Stimulated activated CD4-positive, alpha-beta T cell treated with anti-CD3 and anti-CD28 coated beads, Interleukin-2, amount 100 ng/mL, for 48 hours (primary cell): ENCODE measurements around the gene MYH7B.

Experiments used
- DNase-seq, 2 donors: peaks; one replicate each; pipeline ENCODE4 v3.0.0-alpha.2; 2020

Gene MYH7B

DNA sequence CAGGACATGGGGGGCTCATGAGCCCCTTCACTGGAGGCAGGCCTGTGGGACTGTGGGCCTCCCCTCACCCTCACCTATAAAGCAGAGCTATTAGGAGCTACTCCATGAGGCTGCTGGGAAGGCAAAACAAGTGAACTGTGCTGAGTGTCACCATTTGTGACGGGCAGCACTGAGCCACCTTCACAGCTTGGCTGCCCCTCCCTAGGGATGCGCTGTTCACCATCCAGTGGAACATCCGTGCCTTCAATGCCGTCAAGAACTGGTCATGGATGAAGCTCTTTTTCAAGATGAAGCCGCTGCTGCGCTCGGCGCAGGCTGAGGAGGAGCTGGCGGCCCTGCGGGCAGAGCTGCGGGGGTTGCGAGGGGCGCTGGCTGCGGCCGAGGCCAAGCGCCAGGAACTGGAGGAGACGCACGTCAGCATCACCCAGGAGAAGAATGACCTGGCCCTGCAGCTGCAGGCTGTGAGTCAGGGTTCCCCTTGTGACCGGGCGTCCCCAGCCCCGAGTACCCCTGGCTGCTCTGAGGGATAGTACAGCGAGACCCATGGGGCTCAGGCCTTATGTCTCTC is 38.4 kb downstream of the MYH7B start:
- DNase-seq: no peak

DNA sequence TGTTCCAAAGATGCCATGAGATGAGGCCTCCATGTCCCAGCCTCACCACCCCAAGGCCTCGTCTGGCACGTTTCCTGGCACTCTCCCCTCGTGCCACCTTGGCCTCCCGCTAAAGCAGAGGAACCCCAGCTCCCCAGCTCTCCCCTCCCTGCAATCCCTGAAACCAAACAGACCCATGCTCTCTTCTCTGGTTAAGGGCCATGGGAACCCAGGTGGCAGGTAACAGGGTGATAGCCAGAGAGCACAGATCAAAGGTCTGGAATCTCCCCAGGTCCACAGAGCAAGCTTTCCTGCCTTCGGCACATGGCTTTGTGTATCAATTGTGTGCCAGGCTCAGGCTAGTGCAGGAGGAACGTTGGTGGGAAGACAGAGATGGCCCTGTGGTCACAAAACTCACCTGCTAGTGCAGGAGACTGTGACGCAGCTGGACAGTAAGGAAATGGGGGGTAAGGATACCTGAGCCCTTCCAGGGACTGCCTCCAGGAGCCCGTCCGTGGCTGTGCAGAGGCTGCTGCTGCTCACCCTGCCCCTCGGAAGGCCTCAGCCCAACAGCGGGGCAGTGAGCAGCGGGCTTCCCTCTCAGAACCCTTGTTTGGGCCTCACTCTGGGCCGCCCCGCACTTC is 39.0 kb downstream of the MYH7B start:
- DNase-seq: no peak

GRCh38 chr20:34995192-34995591 is 39.5 kb downstream of the MYH7B start:
- no peak for DNase-seq

DNA sequence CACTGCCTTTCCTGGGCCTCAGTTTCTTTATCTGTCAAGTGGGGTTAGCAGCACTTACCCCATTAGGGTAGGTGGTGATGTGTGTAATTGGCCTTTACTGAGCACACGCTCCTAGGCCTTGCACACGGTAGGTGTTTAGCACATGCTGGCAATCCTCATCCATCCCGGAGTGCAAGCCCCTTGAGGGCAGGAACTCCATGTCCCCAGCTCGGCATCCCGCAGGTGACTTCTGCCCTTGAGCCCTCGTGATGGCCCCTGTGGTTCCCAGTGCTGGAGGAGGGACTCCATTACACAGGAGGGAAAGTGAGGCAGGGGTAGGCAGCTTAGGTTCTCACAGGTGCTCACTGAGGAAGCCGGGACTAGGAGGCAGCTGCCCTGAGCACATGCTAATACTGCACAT is 40.0 kb downstream of the MYH7B start:
- DNase-seq: no peak

- no peak for DNase-seq
Observed at GRCh38 chr20:34996243-34997028, 40.8 kb downstream of the MYH7B start.

- no peak for DNase-seq
Observed at GRCh38 chr20:34997131-34997561, 41.5 kb downstream of the MYH7B start.

GRCh38 chr20:34997774-34998173 is 42.1 kb downstream of the MYH7B start:
- no peak for DNase-seq

- DNase-seq: no peak
Observed at GRCh38 chr20:34998331-34998950, 42.8 kb downstream of the MYH7B start.

DNA sequence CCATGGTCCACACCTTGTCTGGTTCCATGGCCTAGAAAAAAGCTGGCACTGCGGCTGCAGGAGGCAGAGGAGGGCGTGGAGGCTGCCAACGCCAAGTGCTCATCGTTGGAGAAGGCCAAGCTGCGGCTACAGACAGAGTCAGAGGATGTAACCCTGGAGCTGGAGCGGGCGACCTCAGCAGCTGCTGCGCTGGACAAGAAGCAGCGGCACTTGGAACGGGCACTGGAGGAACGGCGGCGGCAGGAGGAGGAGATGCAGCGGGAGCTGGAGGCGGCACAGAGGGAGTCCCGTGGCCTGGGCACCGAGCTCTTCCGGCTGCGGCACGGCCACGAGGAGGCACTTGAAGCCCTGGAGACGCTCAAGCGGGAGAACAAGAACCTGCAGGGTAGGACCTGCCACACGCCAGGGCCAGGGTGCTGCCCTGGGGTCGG is 43.4 kb downstream of the MYH7B start:
- no peak for DNase-seq

DNA sequence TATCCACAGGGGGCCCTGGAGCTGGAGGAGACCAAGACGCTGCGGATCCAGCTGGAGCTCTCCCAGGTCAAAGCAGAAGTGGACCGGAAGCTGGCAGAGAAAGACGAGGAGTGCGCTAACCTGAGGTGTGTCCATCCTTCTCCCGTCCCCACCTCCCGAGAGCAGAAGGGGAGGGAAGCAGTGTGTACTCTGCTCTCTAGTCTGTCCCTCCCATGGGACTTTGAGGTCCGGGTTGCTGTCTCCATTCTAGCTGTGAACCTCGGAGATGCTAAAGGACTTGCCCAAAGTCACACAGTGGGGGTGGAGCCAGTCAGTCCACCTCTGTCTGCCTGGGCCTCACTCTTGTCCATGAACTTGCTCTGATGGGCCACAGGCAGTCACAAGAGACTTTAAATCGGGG is 44.1 kb downstream of the MYH7B start:
- no peak for DNase-seq

- no peak for DNase-seq
Observed at GRCh38 chr20:35000311-35000921, 44.7 kb downstream of the MYH7B start.

DNA sequence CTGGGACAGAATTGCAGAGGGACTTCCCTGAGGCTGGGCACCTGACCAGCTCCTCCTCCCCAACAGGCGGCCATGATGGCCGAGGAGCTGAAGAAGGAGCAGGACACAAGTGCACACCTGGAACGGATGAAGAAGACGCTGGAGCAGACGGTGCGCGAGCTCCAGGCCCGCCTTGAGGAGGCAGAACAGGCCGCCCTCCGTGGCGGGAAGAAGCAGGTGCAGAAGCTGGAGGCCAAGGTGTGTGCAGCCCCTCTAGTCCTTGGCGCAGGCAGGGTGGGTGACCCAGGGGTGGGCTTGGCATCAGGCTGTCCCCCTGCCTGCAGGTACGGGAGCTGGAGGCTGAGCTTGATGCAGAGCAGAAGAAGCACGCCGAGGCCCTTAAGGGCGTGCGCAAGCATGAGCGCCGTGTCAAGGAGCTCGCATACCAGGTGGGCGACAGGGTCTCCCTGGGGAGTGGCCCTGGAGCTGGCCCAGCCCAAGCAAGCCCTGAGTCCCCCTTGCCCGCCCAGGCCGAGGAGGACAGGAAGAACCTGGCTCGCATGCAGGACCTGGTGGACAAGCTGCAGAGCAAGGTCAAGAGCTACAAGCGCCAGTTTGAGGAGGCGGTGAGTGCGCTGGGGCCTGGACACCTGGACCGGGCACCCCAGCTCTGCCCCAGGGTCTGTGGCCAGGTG is 45.4 kb downstream of the MYH7B start:
- DNase-seq: no peak

- DNase-seq: no peak
Observed at GRCh38 chr20:35001596-35002362, 46.1 kb downstream of the MYH7B start.

- DNase-seq: no peak
Observed at GRCh38 chr20:35002426-35003210, 47.0 kb downstream of the MYH7B start.

DNA sequence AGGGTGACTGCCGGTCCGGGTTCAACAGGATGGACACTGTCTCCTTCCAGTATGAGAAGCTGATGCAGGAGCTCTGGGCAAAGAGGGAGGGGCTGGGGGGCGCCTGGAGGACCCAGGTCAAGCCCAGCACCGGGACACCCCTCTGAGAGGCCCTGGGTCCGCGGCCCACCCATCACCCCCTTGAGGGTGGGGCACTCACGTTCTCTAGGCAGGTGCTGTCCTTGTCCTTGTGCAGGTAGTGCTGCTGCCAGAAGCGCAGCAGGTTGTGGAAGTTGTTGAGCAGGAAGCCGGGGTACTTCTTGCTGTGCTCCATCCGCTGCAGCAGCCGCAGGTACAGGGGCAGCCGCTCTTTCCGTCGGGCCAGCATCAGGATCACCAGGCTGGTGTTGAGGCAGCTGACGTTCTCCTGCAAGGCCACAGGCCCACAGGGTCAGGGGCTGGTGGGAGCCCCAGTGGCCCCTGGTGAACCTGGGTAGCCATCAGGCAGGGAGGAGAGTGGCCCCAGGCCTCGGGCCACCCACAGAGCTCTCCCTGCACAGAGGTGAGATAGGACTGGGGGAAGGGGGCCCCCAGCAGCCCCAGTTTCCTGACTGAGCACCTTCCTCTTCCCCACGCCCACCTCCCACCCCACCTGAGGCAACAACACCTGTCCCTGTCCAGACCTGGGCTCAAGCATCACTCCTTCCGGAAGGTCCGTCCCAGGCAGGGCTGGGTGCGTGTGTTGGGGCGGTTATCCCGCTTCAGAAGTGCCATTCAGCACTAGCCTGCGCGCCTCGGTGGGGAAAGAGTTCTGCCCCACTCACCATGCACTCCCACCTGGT is 47.8 kb downstream of the MYH7B start:
- DNase-seq: no peak

GRCh38 chr20:35004051-35004725 is 48.5 kb downstream of the MYH7B start:
- DNase-seq: no peak

GRCh38 chr20:35004749-35005462 is 49.2 kb downstream of the MYH7B start:
- no peak for DNase-seq
